ENCODE results near the gene TRPM1. TPM values are rescaled to one million over a fixed set of nuclear protein-coding genes. Genes with fewer than 3 reads are reported as not detected.

Gene TRPM1
- total RNA-seq, 1 donor from 2014 or later: not detected

- POLR2A ChIA-PET: no interaction called here
- ATAC-seq (ENCODE audit: low read depth) (no peak), DNase-seq (no peak)
- CTCF ChIA-PET: no interaction called here
- no peaks in the 10 kb centered on the region for H3K27me3 Mint-ChIP-seq
- H3K27ac Mint-ChIP-seq: no peak overlapping the region
- H3K4me3 Mint-ChIP-seq: no peak overlapping the region
- peaks cover 41% of the 10 kb centered on the region for H3K4me1 Mint-ChIP-seq
- no peak for TF ChIP-seq CTCF (IDR thresholded peaks at IDR 0.05)
- no peaks in the 10 kb centered on the region for H3K36me3 Mint-ChIP-seq (ENCODE audit: low read depth)
- intact Hi-C loops (cut with micrococcal nuclease): loop anchor here (5.0 kb wide), 2 partner anchors 37 to 38 kb away; no protein-coding TSS in a partner anchor
- no peaks in the 10 kb centered on the region for H3K9me3 Mint-ChIP-seq
Measured at GRCh38 chr15:31084176-31084575, 17.3 kb downstream of the TRPM1 start.

DNA sequence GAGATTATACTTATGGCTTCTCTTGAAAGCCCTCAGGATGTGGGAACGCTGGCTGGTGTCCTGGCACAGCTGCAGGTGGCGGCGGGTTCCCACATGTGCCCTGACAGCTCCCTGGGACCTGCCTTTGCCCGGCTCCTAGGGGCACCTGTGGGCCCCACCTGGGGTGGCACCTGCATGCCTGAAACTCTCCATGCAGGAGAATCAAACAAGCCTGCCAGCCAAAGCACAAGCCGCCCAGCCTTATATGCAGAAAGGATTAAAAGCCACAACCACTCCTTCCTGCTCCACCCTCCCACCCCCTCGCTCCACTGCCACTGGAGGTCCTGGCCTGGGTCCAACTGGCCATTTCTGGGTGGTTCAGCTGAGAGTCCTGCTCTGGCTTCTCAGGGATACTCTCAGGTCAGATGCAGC lies 18.1 kb downstream of the TRPM1 start:
- no peak overlapping the region for H3K4me3 Mint-ChIP-seq
- H3K36me3 Mint-ChIP-seq (ENCODE audit: low read depth): no peaks in the 10 kb centered on the region
- H3K27me3 Mint-ChIP-seq: no peaks in the 10 kb centered on the region
- POLR2A ChIA-PET: no interaction called here
- CTCF ChIA-PET: no interaction called here
- DNase-seq (no peak), ATAC-seq (ENCODE audit: low read depth) (no peak)
- TF ChIP-seq CTCF (IDR thresholded peaks at IDR 0.05): no peak
- H3K4me1 Mint-ChIP-seq: peaks cover 41% of the 10 kb centered on the region
- intact Hi-C loops (cut with micrococcal nuclease): loop anchor here (5.0 kb wide), 2 partner anchors 36 to 39 kb away; no protein-coding TSS in a partner anchor
- H3K27ac Mint-ChIP-seq: no peak overlapping the region
- H3K9me3 Mint-ChIP-seq: no peaks in the 10 kb centered on the region

- DNase-seq (no peak), ATAC-seq (ENCODE audit: low read depth) (no peak)
- Mint-ChIP-seq H3K9me3 (no peaks in the 10 kb centered on the region), H3K4me1 (peaks cover 41% of the 10 kb centered on the region), H3K4me3 (no peak overlapping the region), H3K36me3 (ENCODE audit: low read depth) (no peaks in the 10 kb centered on the region), H3K27ac (no peak overlapping the region), H3K27me3 (no peaks in the 10 kb centered on the region)
- no peak for TF ChIP-seq CTCF (IDR thresholded peaks at IDR 0.05)
- intact Hi-C loops (cut with micrococcal nuclease): loop anchor here (5.0 kb wide), 2 partner anchors 36 to 39 kb away; no protein-coding TSS in a partner anchor
- ChIA-PET CTCF (no interaction called here), POLR2A (no interaction called here)
Measured at GRCh38 chr15:31082771-31083369, 18.7 kb downstream of the TRPM1 start.

DNA sequence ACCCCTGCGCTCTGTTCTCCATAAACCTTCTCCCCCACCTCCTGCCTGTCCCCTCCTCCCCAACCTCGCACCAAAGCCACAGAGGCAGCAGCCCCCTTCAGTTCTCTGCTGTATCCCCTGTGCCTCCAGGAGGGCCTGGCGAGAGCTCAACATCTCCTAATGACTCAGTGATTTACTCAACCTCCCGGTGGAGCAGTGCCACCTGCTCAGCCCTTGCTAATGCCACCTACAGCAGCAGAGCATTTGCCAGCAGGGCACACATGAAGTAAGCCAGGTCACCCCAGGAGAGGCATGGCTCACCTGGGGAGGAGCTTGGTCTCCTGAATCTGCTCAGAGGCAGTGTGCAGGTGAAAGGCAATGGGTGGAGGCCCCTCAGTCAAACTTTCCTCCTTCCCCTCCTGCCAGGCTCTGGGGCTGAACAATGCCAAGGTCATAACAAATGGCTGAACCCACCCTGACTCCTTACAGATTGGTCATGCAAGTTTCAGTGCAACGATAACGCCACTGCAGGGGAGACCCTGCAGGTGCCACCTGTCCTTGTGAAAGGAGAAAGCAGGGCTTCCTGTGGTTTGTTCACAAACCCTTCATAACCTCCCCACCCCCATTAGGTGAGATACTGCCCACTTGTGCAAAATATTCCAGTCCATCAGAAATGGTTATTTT lies 19.8 kb downstream of the TRPM1 start:
- POLR2A ChIA-PET: no interaction called here
- no peak for ATAC-seq (ENCODE audit: low read depth)

More for the DNA sequence above, 19.8 kb downstream of the TRPM1 start:
- DNase-seq: no peak
- peaks cover 49% of the 10 kb centered on the region for H3K4me1 Mint-ChIP-seq
- no peak for TF ChIP-seq CTCF (IDR thresholded peaks at IDR 0.05)
- H3K27ac Mint-ChIP-seq: no peak overlapping the region
- intact Hi-C loops (cut with micrococcal nuclease): loop anchor here (5.0 kb wide), 2 partner anchors 34 to 41 kb away; no protein-coding TSS in a partner anchor
- H3K4me3 Mint-ChIP-seq: peak overlapping the region; percentile 56
- CTCF ChIA-PET: no interaction called here
- H3K27me3 Mint-ChIP-seq: no peaks in the 10 kb centered on the region
- H3K9me3 Mint-ChIP-seq: no peaks in the 10 kb centered on the region
- no peaks in the 10 kb centered on the region for H3K36me3 Mint-ChIP-seq (ENCODE audit: low read depth)
